ENCODE data around the gene RBFOX2.

DNA sequence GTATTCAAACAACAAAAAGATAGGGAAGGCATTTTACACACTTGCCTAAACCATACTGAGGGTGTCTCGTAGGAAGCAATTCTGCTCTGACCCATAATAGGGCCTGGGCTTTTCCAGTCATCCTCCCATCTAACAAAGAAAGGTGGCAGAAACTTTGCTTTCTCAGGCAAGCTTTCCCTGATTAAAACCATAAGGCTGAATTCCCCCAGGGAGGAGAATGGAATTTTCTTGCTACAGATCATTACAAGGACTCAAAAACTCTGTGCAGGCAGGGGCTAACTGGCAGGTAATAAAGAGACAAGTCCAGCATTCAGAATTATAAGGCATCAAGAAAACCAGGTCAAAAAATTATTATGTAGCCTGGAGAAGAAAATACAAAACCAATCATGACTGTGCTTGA lies 90.4 kb downstream of the RBFOX2 start:
- TF ChIP-seq, protein P1, sequence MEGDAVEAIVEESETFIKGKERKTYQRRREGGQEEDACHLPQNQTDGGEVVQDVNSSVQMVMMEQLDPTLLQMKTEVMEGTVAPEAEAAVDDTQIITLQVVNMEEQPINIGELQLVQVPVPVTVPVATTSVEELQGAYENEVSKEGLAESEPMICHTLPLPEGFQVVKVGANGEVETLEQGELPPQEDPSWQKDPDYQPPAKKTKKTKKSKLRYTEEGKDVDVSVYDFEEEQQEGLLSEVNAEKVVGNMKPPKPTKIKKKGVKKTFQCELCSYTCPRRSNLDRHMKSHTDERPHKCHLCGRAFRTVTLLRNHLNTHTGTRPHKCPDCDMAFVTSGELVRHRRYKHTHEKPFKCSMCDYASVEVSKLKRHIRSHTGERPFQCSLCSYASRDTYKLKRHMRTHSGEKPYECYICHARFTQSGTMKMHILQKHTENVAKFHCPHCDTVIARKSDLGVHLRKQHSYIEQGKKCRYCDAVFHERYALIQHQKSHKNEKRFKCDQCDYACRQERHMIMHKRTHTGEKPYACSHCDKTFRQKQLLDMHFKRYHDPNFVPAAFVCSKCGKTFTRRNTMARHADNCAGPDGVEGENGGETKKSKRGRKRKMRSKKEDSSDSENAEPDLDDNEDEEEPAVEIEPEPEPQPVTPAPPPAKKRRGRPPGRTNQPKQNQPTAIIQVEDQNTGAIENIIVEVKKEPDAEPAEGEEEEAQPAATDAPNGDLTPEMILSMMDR (IDR thresholded peaks at IDR 0.05) = no peak
- TF ChIP-seq EZH2 (IDR thresholded peaks at IDR 0.05; ENCODE audit: borderline replicate concordance, insufficient read depth, low read depth, low read length, poor library complexity, severe bottlenecking) = no peak

All from B cell (primary cell).